Eye (tissue), 1 donor: ENCODE results near the gene AKAP6.

Experiments used
- DNase-seq: peaks from one replicate; pipeline ENCODE4 v3.0.0-alpha.2; 2015

The AKAP6 gene

GRCh38 chr14:32841698-32842097 is 512.6 kb downstream of the AKAP6 start:
- no peak for DNase-seq

GRCh38 chr14:32846821-32847365 is 517.8 kb downstream of the AKAP6 start:
- DNase-seq, result no peak

GRCh38 chr14:32847867-32848266 is 518.8 kb downstream of the AKAP6 start:
- no peak for DNase-seq

GRCh38 chr14:32865827-32866376 is 536.8 kb downstream of the AKAP6 start:
- DNase-seq, result no peak

GRCh38 chr14:32883188-32883587 is 554.1 kb downstream of the AKAP6 start:
- DNase-seq, result no peak
